HG02938 (cell line): ENCODE measurements around the gene MAP2K3.
"Not testable (repeated sequence)": the region's sequence is repeated elsewhere in the genome, so short reads cannot be mapped to it uniquely, and the experiment has no call there.

Source experiments
- ATAC-seq: cut with Tn5 transposase; IDR thresholded peaks from one replicate; pipeline ENCODE4 v1.9.1; 2021; ENCODE audit warnings: mild to moderate bottlenecking, moderate library complexity; ENCODE audit not compliant: unreplicated experiment

Gene MAP2K3

GRCh38 chr17:21349358-21350050 lies 65.0 kb downstream of the MAP2K3 start:
- ATAC-seq: not testable (repeated sequence)

DNA sequence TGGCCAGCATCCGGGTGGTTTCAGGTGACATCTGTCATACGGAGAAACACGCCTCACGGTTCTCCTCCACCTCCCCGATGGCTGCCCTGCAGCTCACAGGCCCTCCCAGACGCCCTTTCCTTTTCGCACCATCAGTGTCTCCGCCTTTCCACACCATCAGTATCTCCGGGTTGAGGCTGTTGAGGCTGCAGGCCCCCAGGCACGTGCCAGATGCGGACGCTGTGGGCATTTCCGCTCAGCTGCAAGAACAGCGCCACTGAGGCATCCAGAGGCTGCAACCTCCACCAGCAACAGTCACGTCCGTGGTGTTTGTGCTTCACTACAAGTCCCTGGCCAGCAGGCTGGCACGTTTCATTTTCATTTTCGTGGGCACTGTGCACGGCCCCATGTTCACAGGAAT lies 66.0 kb downstream of the MAP2K3 start:
- not testable (repeated sequence) for ATAC-seq

DNA sequence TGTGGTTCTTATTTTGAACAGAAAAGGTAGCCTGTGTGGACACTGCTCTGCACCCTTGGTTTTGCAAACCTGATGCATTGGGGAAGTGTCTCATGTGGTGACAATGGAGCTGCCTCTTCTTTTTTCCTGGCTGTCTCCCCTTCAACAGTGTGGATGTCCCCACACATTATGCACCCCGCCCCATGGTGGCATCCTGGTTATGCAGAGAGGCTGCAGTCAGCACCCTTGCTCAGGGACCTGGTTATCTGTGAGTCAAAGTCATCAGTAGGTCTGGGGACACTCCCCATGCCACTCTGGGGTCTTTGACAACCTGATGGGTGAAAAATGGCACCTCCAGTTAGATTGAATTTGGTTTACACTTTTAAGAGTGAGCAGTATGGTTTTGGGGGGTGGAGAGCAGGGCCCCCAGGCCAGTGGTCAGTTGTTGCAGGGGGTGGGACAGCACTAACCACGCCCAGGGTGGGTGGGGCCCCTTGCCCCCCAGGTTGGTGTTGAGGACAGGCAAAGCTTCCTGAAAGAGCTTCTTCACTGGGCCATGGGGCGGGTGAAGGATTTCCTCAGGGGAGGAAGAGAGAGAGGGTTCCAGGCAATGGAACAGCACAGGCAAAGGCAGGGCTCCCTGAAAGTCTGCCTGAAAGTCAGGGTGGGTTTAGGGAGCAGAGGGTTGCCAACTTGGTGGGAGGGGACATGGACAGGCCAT lies 67.0 kb downstream of the MAP2K3 start:
- no peak for ATAC-seq

- ATAC-seq: no peak
Observed at GRCh38 chr17:21352221-21352980, 67.9 kb downstream of the MAP2K3 start.

DNA sequence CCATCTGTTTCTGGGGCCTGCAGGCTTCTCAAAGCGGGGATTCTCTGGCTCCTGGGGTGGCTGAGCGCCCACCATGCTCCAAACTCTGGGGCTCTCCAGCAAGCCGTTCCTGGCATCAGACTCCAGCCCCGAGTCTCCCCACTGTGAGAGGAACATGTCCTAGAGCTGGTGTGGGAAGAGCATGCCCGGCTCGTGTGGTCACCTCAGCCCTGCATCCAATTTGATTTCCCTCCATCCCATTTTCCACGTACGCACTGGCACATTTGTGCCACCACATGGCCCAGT lies 68.4 kb downstream of the MAP2K3 start:
- ATAC-seq: no peak

- no peak for ATAC-seq
Observed at GRCh38 chr17:21353326-21354010, 69.0 kb downstream of the MAP2K3 start.

- ATAC-seq: no peak
Observed at GRCh38 chr17:21354796-21355385, 70.4 kb downstream of the MAP2K3 start.

DNA sequence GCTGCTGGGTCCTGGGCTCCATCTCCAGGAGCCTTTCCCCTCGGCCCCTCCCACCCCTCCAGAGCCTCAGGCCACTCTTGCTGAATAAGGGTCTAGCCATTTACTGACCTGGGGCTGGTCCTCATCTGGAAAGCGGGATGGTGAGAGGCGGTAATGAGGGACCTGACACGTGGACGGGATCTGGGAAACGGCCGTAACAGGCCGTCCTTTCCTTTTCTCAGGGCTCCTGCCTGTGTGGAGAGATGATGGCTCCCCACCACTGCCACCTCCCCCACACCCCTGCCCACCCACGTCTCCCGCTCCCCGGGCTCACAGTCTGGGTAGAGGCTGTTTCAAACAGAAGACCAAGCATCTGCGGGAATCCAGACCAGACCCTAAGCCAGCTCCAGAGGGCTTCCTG lies 71.1 kb downstream of the MAP2K3 start:
- ATAC-seq: no peak

DNA sequence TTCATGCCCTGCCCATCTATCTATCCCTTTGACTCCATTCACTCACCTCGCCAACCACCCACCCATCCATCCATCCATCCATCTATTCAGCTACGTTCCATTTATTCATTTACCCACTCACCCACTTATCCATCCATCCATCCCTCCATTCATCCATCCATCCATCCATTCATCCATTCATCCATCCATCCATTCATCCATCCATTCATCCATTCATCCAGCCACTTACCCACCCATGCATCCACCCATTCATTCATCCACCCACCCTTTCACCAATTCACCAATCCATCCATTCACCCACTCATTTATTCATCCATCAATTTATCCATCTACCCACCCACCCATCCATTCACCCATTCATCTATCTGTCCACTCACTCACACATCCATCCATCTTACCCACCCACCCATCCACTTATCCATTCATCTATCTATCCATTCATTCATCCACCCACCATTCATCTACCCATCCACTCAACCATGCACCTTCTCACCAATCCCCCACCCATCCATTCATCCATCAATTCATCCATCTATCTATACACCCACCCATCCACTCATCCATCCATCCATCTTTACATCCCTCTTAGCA lies 72.1 kb downstream of the MAP2K3 start:
- ATAC-seq: no peak

DNA sequence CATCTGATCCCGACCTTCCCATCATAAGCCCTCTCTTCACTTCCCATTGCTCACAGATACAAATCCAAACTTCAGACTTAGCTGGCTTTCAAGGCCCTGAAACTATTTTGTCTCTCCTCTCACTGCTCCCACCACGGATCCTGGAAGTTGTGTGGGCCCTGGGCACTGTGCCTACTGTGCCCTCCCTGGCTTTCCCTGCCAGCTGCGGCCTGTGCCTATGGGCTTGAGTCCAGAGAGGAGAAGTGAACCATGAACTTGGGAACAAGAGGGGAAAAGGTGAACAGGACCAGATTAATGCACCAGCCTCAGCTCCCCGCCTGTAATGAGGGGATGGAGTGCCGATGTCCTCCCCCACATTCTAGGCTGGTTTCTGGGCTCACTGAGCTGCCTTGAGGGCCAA lies 72.8 kb downstream of the MAP2K3 start:
- no peak for ATAC-seq

DNA sequence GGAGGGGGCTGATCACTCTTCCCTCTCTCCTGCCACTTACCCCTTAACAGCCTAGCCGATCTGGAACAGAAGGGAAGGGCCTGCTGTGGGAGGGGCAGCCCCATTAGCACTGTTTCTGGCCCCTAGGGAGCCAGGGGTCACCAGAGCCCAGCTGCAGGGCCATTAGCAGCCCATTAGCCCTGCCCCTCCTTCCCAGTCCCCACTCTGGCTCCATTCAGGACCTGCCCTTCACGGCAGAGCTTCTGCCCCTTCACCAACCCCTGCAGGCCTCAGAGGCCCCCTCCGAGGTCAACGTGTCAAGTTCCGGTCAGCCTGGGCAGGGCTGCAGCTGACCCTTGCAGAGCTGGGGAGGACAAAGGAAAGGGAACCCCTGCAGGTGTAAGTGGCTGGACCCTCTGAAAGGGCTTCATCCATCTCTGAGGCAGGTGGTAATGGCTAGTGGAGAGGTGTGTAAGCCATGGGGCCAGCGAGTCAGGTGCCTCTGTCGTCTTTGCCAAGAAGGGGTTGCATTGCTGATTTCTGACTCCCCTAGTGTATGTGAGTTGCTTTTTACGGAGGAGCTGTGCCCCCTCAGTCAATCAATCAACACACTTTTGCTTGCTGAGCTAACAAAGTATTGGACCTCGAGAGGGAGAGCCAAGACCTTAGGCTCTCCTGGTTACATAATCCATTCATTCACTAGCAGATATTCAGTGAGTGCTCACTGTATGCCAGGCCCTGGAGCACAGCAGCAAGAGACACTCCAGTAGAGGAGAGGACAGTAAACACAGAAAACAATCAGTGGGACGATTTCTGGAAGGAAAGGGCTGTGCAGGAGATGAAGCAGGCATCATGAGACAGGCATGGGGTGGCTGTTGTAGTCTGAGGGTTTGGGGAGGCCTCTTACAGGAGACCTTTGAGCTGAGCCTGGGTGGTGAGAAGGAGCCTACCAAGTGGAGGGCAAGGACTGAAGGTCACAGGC lies 73.5 kb downstream of the MAP2K3 start:
- no peak for ATAC-seq

DNA sequence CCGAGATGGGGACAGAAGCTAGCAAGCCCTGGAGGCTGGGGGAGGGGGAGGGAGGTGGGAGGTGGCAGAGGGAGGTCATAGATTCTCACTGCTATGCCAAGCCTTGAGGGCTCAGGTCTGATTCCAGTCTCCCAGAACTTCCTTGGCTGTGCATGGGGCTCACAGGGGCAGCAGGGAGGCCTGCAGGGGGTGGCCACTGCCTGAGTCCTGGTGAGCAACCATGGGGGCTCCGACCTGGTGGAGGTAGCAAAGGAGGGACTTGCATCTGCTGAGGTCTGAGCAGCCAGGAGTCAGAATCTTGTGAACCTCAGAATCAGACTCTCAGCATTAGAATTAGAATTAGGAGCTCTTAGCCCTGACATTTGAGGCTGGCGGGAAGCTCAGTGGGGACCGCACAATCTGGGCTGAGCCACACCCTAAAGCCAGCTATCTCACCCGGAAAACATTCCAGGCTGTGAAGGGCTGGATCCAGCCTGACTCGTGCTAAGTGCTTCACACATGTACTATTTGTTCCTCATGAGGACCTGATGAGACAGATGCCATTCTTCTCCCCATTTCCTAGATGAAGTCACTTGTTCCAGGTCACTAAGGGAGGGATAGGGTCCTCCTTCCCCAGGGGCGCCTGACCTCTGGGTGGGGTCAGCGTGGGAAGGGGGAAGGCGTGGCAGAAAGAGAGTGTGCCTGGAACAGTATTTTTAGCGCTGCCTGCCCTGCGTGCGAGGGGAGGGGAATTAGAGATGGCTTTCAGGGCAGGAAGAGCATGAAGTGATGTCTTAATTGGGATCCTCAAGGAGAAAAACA lies 74.4 kb downstream of the MAP2K3 start:
- ATAC-seq: no peak

GRCh38 chr17:21359483-21359840 lies 75.0 kb downstream of the MAP2K3 start:
- ATAC-seq: no peak

DNA sequence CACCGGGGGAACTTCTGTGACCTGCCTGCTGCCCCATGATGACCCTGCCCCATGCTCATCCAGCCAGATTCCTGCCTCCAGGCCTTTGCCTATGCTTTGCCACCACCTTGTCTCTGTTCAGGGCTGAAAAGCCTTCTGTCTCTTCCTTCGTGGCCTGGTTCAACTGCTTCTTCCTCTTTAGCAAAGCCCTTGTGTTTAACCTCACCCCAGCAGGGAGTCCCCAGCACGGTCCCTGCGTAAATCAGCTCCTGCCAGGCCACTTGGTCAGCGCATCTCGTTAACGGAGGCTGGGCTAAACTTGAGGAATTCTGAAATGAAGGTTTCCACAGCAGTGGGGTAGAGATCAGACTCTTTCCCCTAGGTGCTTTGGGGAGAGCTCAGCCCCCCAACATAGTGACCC lies 75.5 kb downstream of the MAP2K3 start:
- no peak for ATAC-seq

DNA sequence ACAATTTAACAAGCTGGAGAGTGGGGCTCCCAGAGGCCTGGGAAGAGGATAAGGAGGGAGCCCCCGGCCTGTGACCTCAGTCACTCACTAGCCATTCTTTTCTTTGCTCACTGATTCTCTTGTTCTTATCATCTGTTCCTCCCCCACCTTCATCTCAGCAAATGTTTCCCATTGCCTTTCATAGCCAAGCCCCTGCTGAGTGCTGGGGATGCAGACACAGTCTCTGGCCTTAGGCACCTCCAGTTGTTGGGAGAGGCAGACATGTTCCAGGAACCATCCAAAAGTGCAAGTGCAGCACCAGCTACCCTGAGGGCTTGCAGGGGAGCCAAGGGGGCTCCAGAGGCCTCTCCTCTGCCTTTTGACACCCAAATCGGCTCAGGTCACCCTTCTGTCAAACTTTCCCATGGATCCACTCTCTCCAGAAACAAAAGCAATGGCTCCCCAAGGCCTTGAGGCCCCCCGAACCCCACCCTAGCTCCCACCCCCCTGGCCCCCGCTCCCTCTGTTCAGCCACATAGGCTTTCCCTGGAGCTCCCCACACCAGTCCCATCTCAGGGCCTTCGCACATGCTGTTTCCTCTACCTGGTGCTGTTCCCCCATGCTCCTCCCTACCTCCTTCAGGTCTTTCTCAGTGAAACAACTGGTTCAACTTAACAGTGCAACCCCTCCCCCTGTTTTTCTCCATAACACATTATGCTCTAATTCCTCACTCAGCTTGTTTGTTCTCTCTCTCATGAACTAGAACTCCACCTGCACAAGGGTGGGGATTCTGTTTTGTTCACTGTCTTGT lies 76.7 kb downstream of the MAP2K3 start:
- ATAC-seq: no peak

DNA sequence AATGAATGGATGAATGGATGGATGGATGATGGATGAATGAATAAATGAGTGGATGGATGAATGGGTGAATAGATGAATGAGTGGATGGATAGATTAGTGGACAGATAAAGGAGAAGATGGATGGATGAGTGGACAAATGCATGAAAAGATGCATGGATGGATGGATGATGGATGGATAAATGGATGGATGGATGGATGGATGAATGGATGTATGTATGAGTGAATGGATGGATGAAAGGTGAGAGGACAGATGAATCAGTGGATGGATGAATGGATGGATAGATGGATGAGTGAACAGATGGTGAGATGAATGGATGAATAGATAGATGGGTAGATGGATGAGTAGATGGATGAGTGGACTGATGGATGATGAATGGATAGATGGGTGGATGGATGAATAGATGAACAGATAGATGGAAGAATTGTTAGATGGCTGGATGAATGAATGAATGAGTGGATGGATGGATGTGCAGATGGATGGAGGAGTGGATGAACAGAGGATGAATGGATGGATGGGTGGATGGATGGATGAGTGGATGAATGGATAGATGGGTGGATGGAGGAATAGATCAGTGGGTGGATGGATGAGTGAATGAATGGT lies 77.9 kb downstream of the MAP2K3 start:
- ATAC-seq: no peak

GRCh38 chr17:21363776-21364642 lies 79.5 kb downstream of the MAP2K3 start:
- ATAC-seq: no peak
